ENCODE results near the gene METTL15.
"Not testable (repeated sequence)": the region's sequence is repeated elsewhere in the genome, so short reads cannot be mapped to it uniquely, and the experiment has no call there.

The METTL15 gene

GRCh38 chr11:28110821-28111200 is 2.6 kb downstream of the METTL15 start:
- DNase-seq: peak; percentile 13

- no peak for DNase-seq
These were observed 5.9 kb downstream of the METTL15 start for GRCh38 chr11:28114116-28114515.

GRCh38 chr11:28114731-28115130 is 6.5 kb downstream of the METTL15 start:
- no peak for DNase-seq

- DNase-seq: no peak
These were observed 9.5 kb downstream of the METTL15 start for GRCh38 chr11:28117712-28118111.

GRCh38 chr11:28123151-28123581 is 15.0 kb downstream of the METTL15 start:
- DNase-seq: no peak

- DNase-seq: no peak
These were observed 24.4 kb downstream of the METTL15 start for GRCh38 chr11:28132548-28132947.

GRCh38 chr11:28133146-28133545 is 25.0 kb downstream of the METTL15 start:
- no peak for DNase-seq

- DNase-seq: not testable (repeated sequence)
These were observed 28.0 kb downstream of the METTL15 start for GRCh38 chr11:28136157-28136556.

GRCh38 chr11:28137366-28137765 is 29.2 kb downstream of the METTL15 start:
- DNase-seq: no peak

GRCh38 chr11:28137832-28138231 is 29.6 kb downstream of the METTL15 start:
- DNase-seq: no peak

- DNase-seq: no peak
These were observed 31.7 kb downstream of the METTL15 start for GRCh38 chr11:28139841-28140415.

GRCh38 chr11:28140689-28141455 is 32.7 kb downstream of the METTL15 start:
- DNase-seq: no peak

GRCh38 chr11:28142724-28143123 is 34.5 kb downstream of the METTL15 start:
- no peak for DNase-seq

GRCh38 chr11:28144808-28145207 is 36.6 kb downstream of the METTL15 start:
- no peak for DNase-seq

GRCh38 chr11:28146123-28146751 is 38.0 kb downstream of the METTL15 start:
- DNase-seq: no peak

GRCh38 chr11:28152743-28153142 is 44.6 kb downstream of the METTL15 start:
- no peak for DNase-seq

GRCh38 chr11:28153586-28153985 is 45.4 kb downstream of the METTL15 start:
- no peak for DNase-seq

GRCh38 chr11:28168718-28169117 is 60.5 kb downstream of the METTL15 start:
- DNase-seq: no peak

- no peak for DNase-seq
These were observed 61.6 kb downstream of the METTL15 start for GRCh38 chr11:28169816-28170215.

- no peak for DNase-seq
These were observed 62.6 kb downstream of the METTL15 start for GRCh38 chr11:28170759-28171158.

GRCh38 chr11:28176351-28176750 is 68.2 kb downstream of the METTL15 start:
- no peak for DNase-seq

GRCh38 chr11:28195449-28195848 is 87.3 kb downstream of the METTL15 start:
- DNase-seq: no peak

GRCh38 chr11:28209906-28210305 is 101.7 kb downstream of the METTL15 start:
- DNase-seq: no peak

GRCh38 chr11:28222063-28222462 is 113.9 kb downstream of the METTL15 start:
- DNase-seq: not testable (repeated sequence)
